ENCODE measurements around the gene DMD. TPM values are rescaled to one million over a fixed set of nuclear protein-coding genes. Genes with fewer than 3 reads are reported as not detected.

Gene DMD
- polyA plus RNA-seq, 1 donor from 2014 or later, result 21.6 TPM

- Histone ChIP-seq H4K20me1 (ENCODE audit: insufficient read depth) (no peaks in the 10 kb centered on the region), H3K27ac (ENCODE audit: low read length) (no peak overlapping the region), H3K36me3 (ENCODE audit: insufficient read depth, low read length) (no peaks in the 10 kb centered on the region), H3K9me2 (ENCODE audit: insufficient read depth, low read length) (no peaks in the 10 kb centered on the region), H3K4me3 (ENCODE audit: low read length) (no peak overlapping the region), H3K4me2 (ENCODE audit: low read length) (no peak overlapping the region), H3K9ac (ENCODE audit: low read length) (no peak overlapping the region), H2AFZ (ENCODE audit: low read depth, low read length) (no peak overlapping the region), H3K9me3 (ENCODE audit: low read length) (no peaks in the 10 kb centered on the region), H3F3A (ENCODE audit: insufficient read depth, low read length, poor library complexity, severe bottlenecking) (no peaks in the 10 kb centered on the region), H3K27me3 (ENCODE audit: insufficient read depth, low read depth, low read length) (no peaks in the 10 kb centered on the region), H3K79me2 (replicated peaks; ENCODE audit: insufficient read depth, low read length) (no peaks in the 10 kb centered on the region)
- TF ChIP-seq EZH2 (IDR thresholded peaks at IDR 0.05; ENCODE audit: borderline replicate concordance, insufficient read depth, low read length, poor library complexity, severe bottlenecking) (no peak), EP300 (conservative IDR thresholded peaks at IDR 0.05; ENCODE audit: poor library complexity, severe bottlenecking) (no peak), REST (IDR thresholded peaks at IDR 0.05; ENCODE audit: borderline replicate concordance) (no peak), CTCF (IDR thresholded peaks at IDR 0.05; ENCODE audit: poor library complexity, severe bottlenecking) (no peak), MXI1 (conservative IDR thresholded peaks at IDR 0.05; ENCODE audit: poor library complexity, severe bottlenecking) (no peak), TAF1 (IDR thresholded peaks at IDR 0.05; ENCODE audit: low read depth) (no peak), SMC3 (conservative IDR thresholded peaks at IDR 0.05; ENCODE audit: poor library complexity) (no peak), RAD21 (conservative IDR thresholded peaks at IDR 0.05) (no peak), POLR2AphosphoS5 (IDR thresholded peaks at IDR 0.05) (no peak)
Observed at GRCh38 chrX:32395878-32396277, 815.5 kb downstream of the DMD start.

- H3F3A ChIP-seq (ENCODE audit: insufficient read depth, low read length, poor library complexity, severe bottlenecking), result no peaks in the 10 kb centered on the region
- no peaks in the 10 kb centered on the region for H3K79me2 ChIP-seq (replicated peaks; ENCODE audit: insufficient read depth, low read length)
- no peak overlapping the region for H3K4me3 ChIP-seq (ENCODE audit: low read length)
- no peaks in the 10 kb centered on the region for H4K20me1 ChIP-seq (ENCODE audit: insufficient read depth)
- H3K9me2 ChIP-seq (ENCODE audit: insufficient read depth, low read length), result no peaks in the 10 kb centered on the region
- H3K9ac ChIP-seq (ENCODE audit: low read length), result no peak overlapping the region
- H2AFZ ChIP-seq (ENCODE audit: low read depth, low read length), result no peak overlapping the region
- H3K27ac ChIP-seq (ENCODE audit: low read length), result no peak overlapping the region
- H3K36me3 ChIP-seq (ENCODE audit: insufficient read depth, low read length), result no peaks in the 10 kb centered on the region
- H3K9me3 ChIP-seq (ENCODE audit: low read length), result no peaks in the 10 kb centered on the region
- no peaks in the 10 kb centered on the region for H3K27me3 ChIP-seq (ENCODE audit: insufficient read depth, low read depth, low read length)
- no peak overlapping the region for H3K4me2 ChIP-seq (ENCODE audit: low read length)
- TF ChIP-seq POLR2AphosphoS5 (IDR thresholded peaks at IDR 0.05) (no peak), MXI1 (conservative IDR thresholded peaks at IDR 0.05; ENCODE audit: poor library complexity, severe bottlenecking) (no peak), RAD21 (conservative IDR thresholded peaks at IDR 0.05) (no peak), EP300 (conservative IDR thresholded peaks at IDR 0.05; ENCODE audit: poor library complexity, severe bottlenecking) (no peak), TAF1 (IDR thresholded peaks at IDR 0.05; ENCODE audit: low read depth) (no peak), EZH2 (IDR thresholded peaks at IDR 0.05; ENCODE audit: borderline replicate concordance, insufficient read depth, low read length, poor library complexity, severe bottlenecking) (no peak), SMC3 (conservative IDR thresholded peaks at IDR 0.05; ENCODE audit: poor library complexity) (no peak), CTCF (IDR thresholded peaks at IDR 0.05; ENCODE audit: poor library complexity, severe bottlenecking) (no peak), REST (IDR thresholded peaks at IDR 0.05; ENCODE audit: borderline replicate concordance) (no peak)
Observed at GRCh38 chrX:32392655-32393054, 818.7 kb downstream of the DMD start.
